ENCODE results near the gene SPIN3.
A peak's percentile ranks its signal among the peaks of the same experiment; 100 is the strongest.
"Not testable (repeated sequence)": the region's sequence is repeated elsewhere in the genome, so short reads cannot be mapped to it uniquely, and the experiment has no call there.

Gene SPIN3
- total RNA-seq = 6.5 to 22.6 reads per million in 2 donors

- peak; percentile 13 to 79 (median 25) for DNase-seq
Observed at GRCh38 chrX:56995271-56995994, at the start of gene SPIN3. TSS of gene SPIN3 (minus strand) at chrX:56995541. CDS start at chrX:56994947, 594 bp downstream.

DNA sequence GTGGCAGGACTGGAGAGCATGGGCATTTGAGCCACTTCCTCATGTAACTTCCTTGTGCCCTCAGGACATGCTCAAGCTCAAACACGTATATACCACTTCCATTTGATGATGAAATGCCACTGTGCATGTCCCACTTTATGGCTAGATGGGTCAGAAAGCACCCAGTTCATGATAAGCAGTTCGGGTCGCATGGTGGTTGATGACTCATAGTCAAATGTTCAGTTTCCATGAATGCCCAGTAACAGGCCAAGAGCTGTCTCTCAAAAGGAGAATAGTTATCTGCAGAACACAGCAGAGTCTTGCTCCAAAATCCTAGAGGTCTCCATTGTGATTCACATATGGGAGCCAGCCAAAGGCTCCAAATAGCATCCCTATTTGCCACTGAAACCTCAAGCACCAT is 48.9 kb upstream of the SPIN3 start:
- no peak for DNase-seq

DNA sequence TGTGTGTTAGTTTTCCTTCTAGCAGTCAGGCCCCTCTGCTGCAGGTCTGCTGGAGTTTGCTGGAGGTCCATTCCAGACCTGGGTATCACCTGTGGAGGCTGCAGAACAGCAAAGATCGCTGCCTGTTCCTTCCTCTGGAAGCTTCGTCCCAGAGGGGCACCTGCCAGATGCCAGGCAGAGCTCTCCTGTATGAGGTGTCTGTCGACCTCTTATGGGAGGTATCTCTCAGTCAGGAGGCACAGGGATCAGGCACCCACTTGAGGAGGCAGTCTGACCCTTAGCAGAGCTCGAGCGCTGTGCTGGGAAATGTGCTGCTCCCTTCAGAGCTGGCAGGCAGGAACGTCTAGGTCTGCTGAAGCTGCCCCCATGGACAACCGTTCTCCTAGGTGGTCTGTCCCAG is 41.9 kb upstream of the SPIN3 start:
- DNase-seq = not testable (repeated sequence)

DNA sequence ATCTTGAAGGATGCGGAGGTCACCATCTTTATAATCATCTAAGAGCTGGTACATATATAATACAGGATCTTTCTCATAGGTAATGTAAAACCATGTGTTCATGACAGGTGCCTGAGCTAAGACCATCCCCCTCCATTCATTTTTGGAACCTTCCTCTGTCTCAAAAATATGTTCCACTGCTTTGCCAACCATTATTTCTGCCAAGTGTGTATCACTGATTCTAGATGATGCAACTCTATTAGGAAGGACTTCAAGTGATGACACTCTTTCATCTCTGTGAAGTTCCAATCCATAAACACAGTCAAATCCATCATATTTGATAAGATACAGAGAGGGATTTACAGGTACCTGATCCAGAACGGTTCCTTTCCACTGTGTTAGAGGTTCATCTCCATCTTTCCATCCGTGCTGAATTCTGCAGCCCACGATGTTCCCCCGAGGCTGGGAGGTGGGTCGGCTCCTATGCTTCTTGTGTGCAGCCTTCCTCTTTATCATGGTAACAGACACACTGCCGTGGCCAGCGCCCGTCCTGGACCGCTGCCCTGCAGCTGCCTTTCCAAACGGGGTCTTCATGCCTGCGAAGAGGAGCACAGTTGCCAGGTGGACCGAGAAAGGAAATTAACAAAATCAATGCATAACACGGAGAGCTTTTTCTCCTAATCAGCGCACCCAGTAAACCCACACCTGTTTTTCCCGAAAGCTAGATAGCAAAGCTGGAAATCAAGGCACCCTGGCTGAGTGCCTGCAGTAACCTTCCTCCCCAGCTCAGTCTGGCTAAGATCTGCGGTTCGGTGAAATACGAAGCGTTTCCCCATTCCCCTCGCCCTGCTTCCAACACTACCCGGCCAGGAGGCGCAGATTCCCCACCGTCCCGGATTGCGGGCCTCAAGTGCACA is 718 bp downstream of the SPIN3 start:
- no peak for DNase-seq

DNA sequence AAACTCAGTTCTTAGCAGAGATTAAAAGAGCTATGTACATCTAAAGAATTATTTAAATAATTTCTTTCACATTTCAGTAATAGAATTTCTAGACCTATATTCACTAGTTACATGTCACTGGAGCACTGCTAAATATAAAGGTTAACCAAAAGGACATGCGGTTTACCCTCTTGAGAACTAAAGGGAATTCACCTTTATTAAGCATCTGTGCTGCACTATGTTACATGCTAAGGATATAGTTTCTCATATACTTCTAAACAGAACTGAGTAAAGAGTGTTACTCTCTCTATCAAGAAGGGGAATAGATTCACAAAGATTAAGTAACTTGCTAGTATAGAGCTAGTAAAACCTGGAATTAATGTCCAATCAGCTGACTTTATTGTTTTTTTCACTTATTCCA is 7.6 kb downstream of the SPIN3 start:
- no peak for DNase-seq

DNA sequence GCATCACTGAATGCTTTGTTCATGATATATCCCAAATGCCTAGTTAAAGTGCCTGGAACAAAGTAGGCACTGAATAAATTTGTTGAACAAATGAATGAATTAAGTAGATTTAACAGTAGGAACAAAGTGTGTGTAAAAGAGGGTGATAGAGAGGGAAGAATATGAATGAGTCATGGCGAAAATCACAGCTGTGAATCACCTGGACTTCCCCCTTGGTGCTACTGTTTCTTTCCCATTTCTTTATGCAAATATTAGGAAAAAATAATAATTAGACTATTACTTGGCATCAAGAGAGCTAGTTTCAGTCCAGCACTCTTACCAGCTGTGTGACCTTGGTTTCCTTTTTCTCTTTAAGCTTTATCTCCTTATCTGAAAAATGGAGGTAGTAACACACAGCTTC is 9.2 kb downstream of the SPIN3 start:
- no peak for DNase-seq

DNA sequence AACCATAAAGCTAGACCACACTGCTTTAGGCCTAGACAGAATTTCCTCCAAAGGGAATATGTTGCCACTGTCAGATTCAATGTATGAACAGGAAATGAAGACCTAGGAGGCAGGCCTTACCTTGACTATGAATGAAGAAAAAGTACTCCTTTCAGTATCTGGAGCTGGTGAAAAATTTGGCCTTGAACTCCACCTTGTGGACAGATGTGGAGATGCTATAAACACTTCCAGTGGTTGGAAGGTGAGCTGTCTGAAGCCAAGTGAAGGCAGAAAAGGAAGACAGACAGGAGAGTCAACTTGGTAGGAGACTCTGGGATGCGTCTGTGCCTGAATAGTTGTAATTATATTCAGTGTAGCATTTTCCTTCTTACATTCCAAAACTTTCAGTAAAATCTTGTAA is 17.2 kb downstream of the SPIN3 start:
- peak in 3 of 5 experiments; percentile 1 to 65 (median 18) for DNase-seq

GRCh38 chrX:56975611-56976010 is 19.7 kb downstream of the SPIN3 start:
- DNase-seq = no peak

DNA sequence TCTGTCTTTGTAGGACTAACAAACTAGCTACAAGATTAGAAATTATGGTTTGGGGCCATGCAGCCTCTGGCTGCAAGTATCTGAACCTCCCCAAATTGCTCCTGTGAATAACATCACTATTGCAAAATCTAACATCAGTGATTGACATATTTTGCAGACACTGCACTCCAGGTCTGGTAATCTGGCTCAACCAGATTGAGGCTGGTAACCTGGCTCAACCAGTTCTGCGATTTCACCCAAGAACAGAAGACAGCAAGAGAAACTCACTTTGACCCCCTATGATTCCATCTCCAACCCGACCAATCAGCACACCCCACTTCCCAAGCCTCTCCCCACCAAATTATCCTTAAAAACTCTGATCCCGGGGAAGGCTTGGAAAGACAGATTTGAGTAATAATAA is 20.9 kb downstream of the SPIN3 start:
- no peak for DNase-seq

GRCh38 chrX:56969559-56969958 is 25.8 kb downstream of the SPIN3 start:
- no peak for DNase-seq

DNA sequence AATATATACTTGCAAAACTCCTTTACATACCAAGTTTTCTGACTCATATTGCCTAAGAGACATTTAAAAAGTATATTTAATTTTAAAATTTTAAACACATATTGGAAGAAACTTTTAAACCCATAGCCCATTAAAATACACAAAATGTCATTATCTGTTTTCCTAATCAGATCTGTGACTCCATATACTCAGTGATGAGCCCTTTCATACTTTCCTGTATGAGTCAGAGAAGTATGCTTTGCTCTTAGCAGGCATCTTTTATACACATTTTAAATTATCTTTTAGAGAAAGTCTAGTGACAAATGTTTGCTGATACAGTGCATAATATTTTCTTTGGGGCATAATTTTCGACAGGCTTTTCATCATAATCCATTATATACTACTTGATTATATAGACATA is 26.4 kb downstream of the SPIN3 start:
- DNase-seq = no peak

- DNase-seq = peak in 2 of 5 experiments; percentile 7 to 48
Observed at GRCh38 chrX:56963377-56963776, 32.0 kb downstream of the SPIN3 start.

GRCh38 chrX:56947699-56948098 is 47.6 kb downstream of the SPIN3 start:
- no peak for DNase-seq

- DNase-seq = not testable (repeated sequence)
Observed at GRCh38 chrX:56946201-56946600, 49.1 kb downstream of the SPIN3 start.

- DNase-seq = not testable (repeated sequence)
Observed at GRCh38 chrX:56945226-56945625, 50.1 kb downstream of the SPIN3 start.

GRCh38 chrX:56943264-56943663 is 52.1 kb downstream of the SPIN3 start:
- no peak for DNase-seq
